DOHH2 (cell line): Measurements from ENCODE around the gene HMG20B.
"Not testable (repeated sequence)": the region's sequence is repeated elsewhere in the genome, so short reads cannot be mapped to it uniquely, and the experiment has no call there.

Experiments
- H3F3A ChIP-seq: fragments of 200-600 bp; sonication (generic), shearing (Covaris generic); 2 replicates; pipeline ENCODE4 v1.6.0; 2016; ENCODE audit warnings: antibody characterized with exemption, mild to moderate bottlenecking; ENCODE audit not compliant: control insufficient read depth, insufficient read depth
- H3K27ac ChIP-seq: fragments of 200-600 bp; sonication (generic); 2 replicates; pipeline ENCODE4 v1.5.1; 2014; ENCODE audit warnings: low read depth, mild to moderate bottlenecking, low read length, moderate library complexity
- H3K27me3 ChIP-seq: fragments of 200-600 bp; sonication (generic); 2 replicates; pipeline ENCODE4 v1.6.1; 2014; ENCODE audit warnings: mild to moderate bottlenecking, low read length, mixed read lengths; ENCODE audit not compliant: control insufficient read depth
- H3K36me3 ChIP-seq: fragments of 200-600 bp; sonication (generic); 2 replicates; pipeline ENCODE4 v1.6.1; 2014; ENCODE audit warnings: mild to moderate bottlenecking, low read length, moderate library complexity, mixed read lengths; ENCODE audit not compliant: control insufficient read depth
- H3K4me1 ChIP-seq: fragments of 200-600 bp; sonication (generic); 2 replicates; pipeline ENCODE4 v1.6.1; 2014; ENCODE audit warnings: mild to moderate bottlenecking, low read length, mixed read lengths; ENCODE audit not compliant: control insufficient read depth
- H3K4me2 ChIP-seq: fragments of 200-600 bp; sonication (generic); 2 replicates; pipeline ENCODE4 v1.6.0; 2014; ENCODE audit warnings: mild to moderate bottlenecking, low read length, moderate library complexity
- H3K4me3 ChIP-seq: fragments of 200-600 bp; sonication (generic); 2 replicates; pipeline ENCODE4 v1.5.1; 2014; ENCODE audit warnings: mild to moderate bottlenecking, low read length, mixed read lengths
- H3K79me2 ChIP-seq: fragments of 200-600 bp; sonication (generic); 2 replicates; pipeline ENCODE4 v1.6.1; 2014; ENCODE audit warnings: mild to moderate bottlenecking, low read length, mixed read lengths; ENCODE audit not compliant: control insufficient read depth
- H3K9me2 ChIP-seq: fragments of 200-600 bp; sonication (generic); replicated peaks from 2 replicates; pipeline ENCODE4 v1.6.1; 2014; ENCODE audit warnings: mild to moderate bottlenecking, low read length, mixed read lengths; ENCODE audit not compliant: control insufficient read depth
- H3K9me3 ChIP-seq: fragments of 200-600 bp; sonication (generic); 2 replicates; pipeline ENCODE4 v1.6.1; 2014; ENCODE audit warnings: antibody characterized with exemption, low read length, mixed read lengths; ENCODE audit not compliant: control insufficient read depth, insufficient read depth
- H4K20me1 ChIP-seq: fragments of 200-600 bp; sonication (generic); 2 replicates; pipeline ENCODE4 v1.6.0; 2014; ENCODE audit warnings: low read depth, mild to moderate bottlenecking, antibody characterized with exemption, low read length, moderate library complexity; ENCODE audit not compliant: control insufficient read depth, insufficient read depth
- EZH2phosphoT487 ChIP-seq: fragments of 200-600 bp; sonication (generic); IDR thresholded peaks from 2 replicates; pipeline ENCODE4 v1.6.1; 2017; ENCODE audit warnings: borderline replicate concordance, mild to moderate bottlenecking, antibody characterized with exemption, low read length, moderate library complexity, mixed read lengths
- TF ChIP-seq, protein P1 (sequence below): fragments of 200-600 bp; sonication (generic); IDR thresholded peaks from one replicate; pipeline ENCODE4 v1.5.1; 2014; ENCODE audit warnings: antibody characterized with exemption, mild to moderate bottlenecking, low read depth, low read length; ENCODE audit not compliant: poor library complexity, severe bottlenecking

HMG20B gene

GRCh38 chr19:3577723-3578344, 5.1 kb downstream of the HMG20B start:
- no peaks in the 10 kb centered on the region for H3F3A ChIP-seq
- H3K9me3 ChIP-seq: no peaks in the 10 kb centered on the region
- H3K4me1 ChIP-seq: peaks cover 5% of the 10 kb centered on the region
- no peak overlapping the region for H3K27ac ChIP-seq
- H3K27me3 ChIP-seq: no peaks in the 10 kb centered on the region
- no peak overlapping the region for H3K4me3 ChIP-seq
- no peaks in the 10 kb centered on the region; the same call in 1 of the 2 replicates for H4K20me1 ChIP-seq
- H3K79me2 ChIP-seq: peaks cover 6% of the 10 kb centered on the region
- H3K9me2 ChIP-seq: no peaks in the 10 kb centered on the region
- no peak overlapping the region for H3K4me2 ChIP-seq
- TF ChIP-seq, protein P1, sequence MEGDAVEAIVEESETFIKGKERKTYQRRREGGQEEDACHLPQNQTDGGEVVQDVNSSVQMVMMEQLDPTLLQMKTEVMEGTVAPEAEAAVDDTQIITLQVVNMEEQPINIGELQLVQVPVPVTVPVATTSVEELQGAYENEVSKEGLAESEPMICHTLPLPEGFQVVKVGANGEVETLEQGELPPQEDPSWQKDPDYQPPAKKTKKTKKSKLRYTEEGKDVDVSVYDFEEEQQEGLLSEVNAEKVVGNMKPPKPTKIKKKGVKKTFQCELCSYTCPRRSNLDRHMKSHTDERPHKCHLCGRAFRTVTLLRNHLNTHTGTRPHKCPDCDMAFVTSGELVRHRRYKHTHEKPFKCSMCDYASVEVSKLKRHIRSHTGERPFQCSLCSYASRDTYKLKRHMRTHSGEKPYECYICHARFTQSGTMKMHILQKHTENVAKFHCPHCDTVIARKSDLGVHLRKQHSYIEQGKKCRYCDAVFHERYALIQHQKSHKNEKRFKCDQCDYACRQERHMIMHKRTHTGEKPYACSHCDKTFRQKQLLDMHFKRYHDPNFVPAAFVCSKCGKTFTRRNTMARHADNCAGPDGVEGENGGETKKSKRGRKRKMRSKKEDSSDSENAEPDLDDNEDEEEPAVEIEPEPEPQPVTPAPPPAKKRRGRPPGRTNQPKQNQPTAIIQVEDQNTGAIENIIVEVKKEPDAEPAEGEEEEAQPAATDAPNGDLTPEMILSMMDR: no peak
- TF ChIP-seq EZH2phosphoT487: no peak
- H3K36me3 ChIP-seq: peaks cover 16% of the 10 kb centered on the region

GRCh38 chr19:3578390-3578789, 5.6 kb downstream of the HMG20B start:
- H3K9me3 ChIP-seq: no peaks in the 10 kb centered on the region
- peaks cover 2% of the 10 kb centered on the region for H3K79me2 ChIP-seq
- no peak overlapping the region for H3K4me3 ChIP-seq
- no peaks in the 10 kb centered on the region; the same call in 1 of the 2 replicates for H4K20me1 ChIP-seq
- no peak overlapping the region for H3K4me2 ChIP-seq
- TF ChIP-seq, protein P1: no peak
- TF ChIP-seq EZH2phosphoT487: no peak
- no peak overlapping the region for H3K27ac ChIP-seq
- H3K27me3 ChIP-seq: no peaks in the 10 kb centered on the region
- no peaks in the 10 kb centered on the region for H3K9me2 ChIP-seq
- peaks cover 16% of the 10 kb centered on the region for H3K36me3 ChIP-seq
- H3F3A ChIP-seq: no peaks in the 10 kb centered on the region
- H3K4me1 ChIP-seq: peaks cover 3% of the 10 kb centered on the region

DNA sequence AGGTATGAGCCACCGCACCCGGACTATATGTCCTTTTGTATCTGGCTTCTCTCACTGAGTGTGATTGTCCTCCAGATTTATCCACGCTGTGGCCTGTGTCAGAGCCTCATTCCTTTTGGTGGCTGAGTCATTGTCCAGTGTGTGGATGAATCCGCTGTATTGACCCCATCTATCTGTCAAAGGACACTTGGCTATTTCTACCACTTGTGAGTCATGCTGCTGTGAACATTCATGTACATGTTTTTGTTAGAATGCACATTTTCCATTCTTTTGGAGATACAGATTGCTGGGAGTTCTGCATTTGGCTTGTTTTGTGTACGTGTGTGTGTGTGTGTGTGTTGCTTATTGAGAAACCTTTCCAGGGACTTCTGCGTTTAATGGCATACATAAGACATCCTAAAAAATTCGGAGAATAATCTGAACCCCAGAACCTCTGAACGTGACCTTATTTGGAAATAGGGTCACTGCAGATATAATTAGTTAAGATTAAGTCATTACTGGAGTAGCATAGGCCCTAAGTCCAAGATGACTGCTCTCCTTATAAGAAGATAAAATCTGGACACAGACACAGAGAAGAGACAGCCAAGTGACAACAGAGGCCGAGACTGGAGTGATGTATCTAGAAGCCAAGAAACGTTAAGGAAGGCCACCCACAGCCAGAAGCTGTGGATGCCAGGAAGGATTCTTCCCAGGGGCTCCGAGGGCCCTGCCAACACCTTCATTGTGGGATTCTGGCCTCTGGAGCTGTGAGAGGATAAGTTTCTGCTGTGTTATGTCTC, 7.6 kb downstream of the HMG20B start:
- Histone ChIP-seq H3K27ac (no peak overlapping the region), H3K36me3 (peaks cover 7% of the 10 kb centered on the region; the same call in 1 of the 2 replicates), H3F3A (no peaks in the 10 kb centered on the region), H3K79me2 (no peaks in the 10 kb centered on the region), H3K4me2 (no peak overlapping the region), H3K27me3 (no peaks in the 10 kb centered on the region), H3K9me2 (no peaks in the 10 kb centered on the region), H3K4me1 (no peaks in the 10 kb centered on the region), H4K20me1 (no peaks in the 10 kb centered on the region), H3K4me3 (no peak overlapping the region), H3K9me3 (no peaks in the 10 kb centered on the region)
- TF ChIP-seq EZH2phosphoT487: no peak
- TF ChIP-seq, protein P1: no peak

DNA sequence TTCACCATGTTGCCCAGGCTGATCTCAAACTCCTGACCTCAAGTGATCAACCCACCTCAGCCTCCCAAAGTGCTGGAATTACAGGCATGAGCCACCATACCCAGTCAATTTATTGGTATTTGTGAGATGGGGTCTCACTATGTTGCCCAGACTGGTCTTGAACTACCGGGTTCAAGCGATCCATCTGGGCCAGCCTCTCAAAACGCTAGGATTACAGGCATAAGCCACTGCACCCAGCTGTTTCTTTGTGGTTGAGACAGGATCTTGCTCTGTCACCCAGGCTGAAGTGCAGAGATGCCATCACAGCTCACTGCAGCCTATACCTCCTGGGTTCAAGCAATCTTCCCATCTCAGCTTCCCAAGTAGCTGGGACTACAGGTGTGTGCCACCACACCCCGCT, 9.0 kb downstream of the HMG20B start:
- H3K79me2 ChIP-seq: not testable (repeated sequence)

GRCh38 chr19:3584036-3584802, 11.5 kb downstream of the HMG20B start:
- H3K4me1 ChIP-seq, H3K36me3 ChIP-seq, H3K4me2 ChIP-seq, H3K9me2 ChIP-seq, H3K4me3 ChIP-seq, H3F3A ChIP-seq, H4K20me1 ChIP-seq, H3K27me3 ChIP-seq, H3K9me3 ChIP-seq, H3K27ac ChIP-seq, H3K79me2 ChIP-seq: not testable (repeated sequence)

More for the DNA sequence above, 9.0 kb downstream of the HMG20B start:
- H3K27ac ChIP-seq, H3K4me3 ChIP-seq, H3K9me2 ChIP-seq, H3K27me3 ChIP-seq, H3K36me3 ChIP-seq, H4K20me1 ChIP-seq, H3K9me3 ChIP-seq, H3K4me1 ChIP-seq, H3F3A ChIP-seq, H3K4me2 ChIP-seq: not testable (repeated sequence)
